GM18867 (cell line): ENCODE data around the gene M6PR.
"Not testable (repeated sequence)": the region's sequence is repeated elsewhere in the genome, so short reads cannot be mapped to it uniquely, and the experiment has no call there.

Experiments used
- ATAC-seq: cut with Tn5 transposase; IDR thresholded peaks from one replicate; pipeline ENCODE4 v1.9.1; 2021; ENCODE audit warnings: mild to moderate bottlenecking, moderate library complexity; ENCODE audit not compliant: unreplicated experiment

M6PR gene

GRCh38 chr12:8914033-8914715 lies 35.3 kb downstream of the M6PR start, which contains the start of gene PHC1:
Gene PHC1 (plus strand): TSS chr12:8914509. CDS start chr12:8917678, 3,169 bp downstream.
- ATAC-seq: peak; percentile 71

GRCh38 chr12:8913702-8914032 lies 35.8 kb downstream of the M6PR start:
- no peak for ATAC-seq

GRCh38 chr12:8912914-8913313 lies 36.5 kb downstream of the M6PR start:
- no peak for ATAC-seq

GRCh38 chr12:8911606-8912268 lies 37.7 kb downstream of the M6PR start:
- ATAC-seq: no peak

- no peak for ATAC-seq
Measured at GRCh38 chr12:8909752-8910151, 39.7 kb downstream of the M6PR start.

- ATAC-seq: no peak
Measured at GRCh38 chr12:8907513-8907912, 41.9 kb downstream of the M6PR start.

- ATAC-seq: no peak
Measured at GRCh38 chr12:8906266-8907180, 42.9 kb downstream of the M6PR start.

GRCh38 chr12:8905546-8905945 lies 43.9 kb downstream of the M6PR start:
- ATAC-seq: no peak

- ATAC-seq: no peak
Measured at GRCh38 chr12:8904665-8905064, 44.8 kb downstream of the M6PR start.

- no peak for ATAC-seq
Measured at GRCh38 chr12:8903646-8904045, 45.8 kb downstream of the M6PR start.

- not testable (repeated sequence) for ATAC-seq
Measured at GRCh38 chr12:8902703-8903102, 46.7 kb downstream of the M6PR start.

- ATAC-seq: no peak
Measured at GRCh38 chr12:8899830-8900229, 49.6 kb downstream of the M6PR start.

GRCh38 chr12:8897081-8897480 lies 52.4 kb downstream of the M6PR start:
- ATAC-seq: no peak

GRCh38 chr12:8894986-8895385 lies 54.5 kb downstream of the M6PR start:
- ATAC-seq: no peak

- ATAC-seq: no peak
Measured at GRCh38 chr12:8894378-8894777, 55.1 kb downstream of the M6PR start.

GRCh38 chr12:8891976-8892375 lies 57.5 kb downstream of the M6PR start:
- ATAC-seq: no peak
